Measurements from ENCODE around the gene ANKRD34A.

The ANKRD34A gene

GRCh38 chr1:145964328-145965118, at the start of gene ANKRD34A, which contains the start of gene POLR3GL:
Gene ANKRD34A (minus strand): TSS chr1:145964575. CDS start chr1:145961759, 2,816 bp downstream.
Gene POLR3GL (plus strand): TSS chr1:145964690. CDS start chr1:145974866, 10,176 bp downstream.
- in situ Hi-C loops (cut with MboI; ENCODE audit: low sequenced_read_pairs, unreplicated experiment) = no loop called here
- peak; percentile 90 for DNase-seq (ENCODE audit: low spot score)
- no peak for TF ChIP-seq CTCF (IDR thresholded peaks at IDR 0.05; ENCODE audit: borderline replicate concordance, control extremely low read depth, extremely low read depth, insufficient read depth, missing control alignments)

GRCh38 chr1:146013559-146013922, 49.2 kb upstream of the ANKRD34A start:
- no peak for DNase-seq (ENCODE audit: low spot score)
- no peak for TF ChIP-seq CTCF (IDR thresholded peaks at IDR 0.05; ENCODE audit: borderline replicate concordance, control extremely low read depth, extremely low read depth, insufficient read depth, missing control alignments)
- in situ Hi-C loops (cut with MboI; ENCODE audit: low sequenced_read_pairs, unreplicated experiment) = no loop called here

GRCh38 chr1:146012703-146013558, 48.6 kb upstream of the ANKRD34A start:
- in situ Hi-C loops (cut with MboI; ENCODE audit: low sequenced_read_pairs, unreplicated experiment) = no loop called here
- peak; percentile 72 for DNase-seq (ENCODE audit: low spot score)
- peak; percentile 70 for TF ChIP-seq CTCF (IDR thresholded peaks at IDR 0.05; ENCODE audit: borderline replicate concordance, control extremely low read depth, extremely low read depth, insufficient read depth, missing control alignments)

GRCh38 chr1:146010126-146010738, 45.9 kb upstream of the ANKRD34A start:
- in situ Hi-C loops (cut with MboI; ENCODE audit: low sequenced_read_pairs, unreplicated experiment) = no loop called here
- TF ChIP-seq CTCF (IDR thresholded peaks at IDR 0.05; ENCODE audit: borderline replicate concordance, control extremely low read depth, extremely low read depth, insufficient read depth, missing control alignments) = no peak
- DNase-seq (ENCODE audit: low spot score) = no peak

GRCh38 chr1:146007489-146008133, 43.2 kb upstream of the ANKRD34A start:
- no peak for TF ChIP-seq CTCF (IDR thresholded peaks at IDR 0.05; ENCODE audit: borderline replicate concordance, control extremely low read depth, extremely low read depth, insufficient read depth, missing control alignments)
- in situ Hi-C loops (cut with MboI; ENCODE audit: low sequenced_read_pairs, unreplicated experiment) = loop anchor here (10.0 kb wide), 1 partner anchor 113 kb away; no protein-coding TSS in a partner anchor
- DNase-seq (ENCODE audit: low spot score) = no peak

GRCh38 chr1:146001709-146002108, 37.3 kb upstream of the ANKRD34A start:
- TF ChIP-seq CTCF (IDR thresholded peaks at IDR 0.05; ENCODE audit: borderline replicate concordance, control extremely low read depth, extremely low read depth, insufficient read depth, missing control alignments) = no peak
- no peak for DNase-seq (ENCODE audit: low spot score)
- in situ Hi-C loops (cut with MboI; ENCODE audit: low sequenced_read_pairs, unreplicated experiment) = loop anchor here (10.0 kb wide), 1 partner anchor 107 kb away; no protein-coding TSS in a partner anchor
